WTC11 (cell line): ENCODE data around the gene MAGI2. TPM values are rescaled to one million over a fixed set of nuclear protein-coding genes. Genes with fewer than 3 reads are reported as not detected.

Experiments used
- ATAC-seq: fragments of 200-7000 bp; cut with Tn5 transposase; 2 replicates; pipeline ENCODE4 v1.10.0; 2021; ENCODE audit warnings: mild to moderate bottlenecking, moderate library complexity
- CTCF ChIA-PET: fragments of 300-600 bp; sonication (Branson Sonifier 250); formaldehyde crosslinking; loops from one replicate; lab custom pipeline; 2021; ENCODE audit warnings: antibody characterized with exemption; lab: Charles Lee
- POLR2A ChIA-PET: fragments of 350-600 bp; sonication (Branson Sonifier 250); formaldehyde crosslinking; loops from one replicate; lab custom pipeline; 2021; ENCODE audit warnings: antibody characterized with exemption; lab: Charles Lee
- DNase-seq: peaks from one replicate; pipeline ENCODE4 v3.0.0; 2021; ENCODE audit warnings: low spot score
- H3K27ac Mint-ChIP-seq: 2 replicates; pipeline ENCODE4 v1.8.0; 2021; ENCODE audit warnings: mixed read lengths
- H3K27me3 Mint-ChIP-seq: 2 replicates; pipeline ENCODE4 v1.8.0; 2021; ENCODE audit warnings: low read depth, mild to moderate bottlenecking, moderate library complexity, mixed read lengths
- H3K36me3 Mint-ChIP-seq: 2 replicates; pipeline ENCODE4 v1.8.0; 2021; ENCODE audit warnings: mixed read lengths
- H3K4me1 Mint-ChIP-seq: 2 replicates; pipeline ENCODE4 v1.8.0; 2022; ENCODE audit warnings: mixed read lengths
- H3K4me3 Mint-ChIP-seq: 2 replicates; pipeline ENCODE4 v1.8.0; 2021; ENCODE audit warnings: mild to moderate bottlenecking, moderate library complexity, mixed read lengths
- H3K9me3 Mint-ChIP-seq: 2 replicates; pipeline ENCODE4 v1.8.0; 2021; ENCODE audit warnings: mixed read lengths
- CTCF ChIP-seq: fragments of 200-600 bp; IDR thresholded peaks from 2 replicates; pipeline ENCODE4 v1.8.0; 2022; ENCODE audit warnings: antibody characterized with exemption
- FOXP1 ChIP-seq: sonication (generic); formaldehyde crosslinking; IDR thresholded peaks from 2 replicates; pipeline ENCODE4 v1.8.0; 2022; ENCODE audit warnings: missing genetic modification reagents, mild to moderate bottlenecking, moderate library complexity, borderline replicate concordance
- GRHL2 ChIP-seq: fragments of 250-450 bp; sonication (Bioruptor Pico); IDR thresholded peaks from 2 replicates; pipeline ENCODE4 v1.8.0; 2022; ENCODE audit warnings: mild to moderate bottlenecking, moderate library complexity; ENCODE audit not compliant: insufficient replicate concordance, severe bottlenecking
- MAX ChIP-seq: sonication (generic); formaldehyde crosslinking; IDR thresholded peaks from 2 replicates; pipeline ENCODE4 v1.8.0; 2022; ENCODE audit warnings: mild to moderate bottlenecking, missing genetic modification reagents
- NFE2L1 ChIP-seq: sonication (generic); formaldehyde crosslinking; IDR thresholded peaks from 2 replicates; pipeline ENCODE4 v1.8.1; 2023; ENCODE audit warnings: missing genetic modification reagents
- NR3C1 ChIP-seq: sonication (generic); formaldehyde crosslinking; conservative IDR thresholded peaks from 2 replicates; pipeline ENCODE4 v1.8.1; 2023; ENCODE audit warnings: low read depth, mild to moderate bottlenecking, missing genetic modification reagents
- STAT6 ChIP-seq: sonication (generic); formaldehyde crosslinking; conservative IDR thresholded peaks from 2 replicates; pipeline ENCODE4 v1.8.1; 2023; ENCODE audit warnings: mild to moderate bottlenecking, low read depth, missing genetic modification reagents, moderate library complexity
- TP53 ChIP-seq: sonication (generic); formaldehyde crosslinking; IDR thresholded peaks from 2 replicates; pipeline ENCODE4 v1.8.1; 2023; ENCODE audit warnings: mild to moderate bottlenecking, missing genetic modification reagents
- ZNF532 ChIP-seq: fragments of 250-450 bp; sonication (Bioruptor Pico); IDR thresholded peaks from 2 replicates; pipeline ENCODE4 v1.9.0; 2021; ENCODE audit warnings: mild to moderate bottlenecking, borderline replicate concordance
- total RNA-seq: library from RNA; stranded (reverse); gene quantifications from 3 replicates; pipeline ENCODE4 v1.2.3, GENCODE V29; 2021
- TF ChIP-seq, protein P1 (sequence below): sonication (generic); formaldehyde crosslinking; IDR thresholded peaks from 2 replicates; pipeline ENCODE4 v1.8.0; 2022; ENCODE audit warnings: mild to moderate bottlenecking, missing genetic modification reagents
- TF ChIP-seq, protein P2 (sequence below): sonication (generic); formaldehyde crosslinking; IDR thresholded peaks from 2 replicates; pipeline ENCODE4 v1.8.0; 2022; ENCODE audit warnings: missing genetic modification reagents
- TF ChIP-seq, protein P3 (sequence below): sonication (generic); formaldehyde crosslinking; IDR thresholded peaks from 2 replicates; pipeline ENCODE4 v1.8.1; 2023; ENCODE audit warnings: mild to moderate bottlenecking, missing genetic modification reagents, borderline replicate concordance

MAGI2 gene
- total RNA-seq, 1 experiment from 2014 or later: 26.6 TPM

GRCh38 chr7:78389022-78389421 is 1064.4 kb downstream of the MAGI2 start:
- H3K4me1 Mint-ChIP-seq: peaks cover 17% of the 10 kb centered on the region
- no peak overlapping the region for H3K4me3 Mint-ChIP-seq
- TF ChIP-seq FOXP1 (CRISPR knock-in tag): no peak
- no peak for TF ChIP-seq GRHL2 (CRISPR knock-in tag)
- TF ChIP-seq TP53 (CRISPR knock-in tag): no peak
- TF ChIP-seq, protein P1, sequence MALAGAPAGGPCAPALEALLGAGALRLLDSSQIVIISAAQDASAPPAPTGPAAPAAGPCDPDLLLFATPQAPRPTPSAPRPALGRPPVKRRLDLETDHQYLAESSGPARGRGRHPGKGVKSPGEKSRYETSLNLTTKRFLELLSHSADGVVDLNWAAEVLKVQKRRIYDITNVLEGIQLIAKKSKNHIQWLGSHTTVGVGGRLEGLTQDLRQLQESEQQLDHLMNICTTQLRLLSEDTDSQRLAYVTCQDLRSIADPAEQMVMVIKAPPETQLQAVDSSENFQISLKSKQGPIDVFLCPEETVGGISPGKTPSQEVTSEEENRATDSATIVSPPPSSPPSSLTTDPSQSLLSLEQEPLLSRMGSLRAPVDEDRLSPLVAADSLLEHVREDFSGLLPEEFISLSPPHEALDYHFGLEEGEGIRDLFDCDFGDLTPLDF: no peak
- no peak for TF ChIP-seq MAX
- no peak for TF ChIP-seq ZNF532 (CRISPR knock-in tag)
- no peaks in the 10 kb centered on the region for H3K27me3 Mint-ChIP-seq
- DNase-seq: no peak
- ATAC-seq: no peak
- no peaks in the 10 kb centered on the region for H3K36me3 Mint-ChIP-seq
- H3K27ac Mint-ChIP-seq: no peak overlapping the region
- POLR2A ChIA-PET: no interaction called here
- no peaks in the 10 kb centered on the region for H3K9me3 Mint-ChIP-seq
- CTCF ChIA-PET: no interaction called here

- ATAC-seq (no peak), DNase-seq (no peak)
- TF ChIP-seq CTCF (no peak), NFE2L1 (CRISPR knock-in tag) (no peak), NR3C1 (no peak)
- Mint-ChIP-seq H3K36me3 (no peaks in the 10 kb centered on the region), H3K4me1 (peaks cover 13% of the 10 kb centered on the region), H3K27ac (no peak overlapping the region), H3K27me3 (no peaks in the 10 kb centered on the region), H3K4me3 (no peak overlapping the region), H3K9me3 (no peaks in the 10 kb centered on the region)
- CTCF ChIA-PET: interaction anchor here (1.4 kb wide), 1 partner anchor 9 kb away, joined by 3 read pairs; no protein-coding TSS in a partner anchor
- POLR2A ChIA-PET: no interaction called here
Measured at GRCh38 chr7:78386520-78386919, 1066.9 kb downstream of the MAGI2 start.

DNA sequence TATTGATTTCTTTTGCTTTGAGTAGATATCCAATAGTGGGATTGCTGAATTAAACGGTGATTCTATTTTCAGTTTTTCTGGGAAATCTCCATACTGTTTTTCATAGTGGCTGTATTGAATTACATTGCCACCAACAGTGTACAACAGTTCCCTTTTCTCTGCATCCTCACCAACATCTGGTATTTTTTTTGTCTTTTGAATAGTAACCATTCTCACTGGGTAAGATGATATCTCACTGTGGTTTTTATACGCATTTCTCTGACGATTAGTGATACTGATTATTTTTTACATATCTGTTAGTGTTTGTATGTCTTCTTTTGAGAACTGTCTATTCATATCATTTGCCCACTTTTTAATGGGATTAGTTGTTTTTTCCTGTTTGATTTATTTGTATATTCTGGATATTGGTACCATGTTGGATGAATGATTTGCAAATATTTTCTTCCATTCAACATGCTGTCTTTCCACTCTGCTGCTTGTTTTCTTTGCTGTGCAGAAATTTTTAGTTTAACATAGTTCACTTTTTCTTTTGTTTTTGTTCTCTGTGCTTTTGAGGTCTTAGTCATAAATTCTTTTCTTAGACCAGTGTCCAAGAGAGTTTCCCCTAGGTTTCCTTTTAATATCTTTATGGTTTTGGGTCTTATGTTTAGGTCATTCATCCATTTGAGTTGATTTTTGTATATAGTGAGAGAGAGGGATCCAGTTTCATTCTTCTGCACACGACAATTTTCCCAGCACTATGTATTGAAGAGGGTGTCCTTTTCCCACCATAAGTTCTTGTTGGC is 1070.2 kb downstream of the MAGI2 start:
- ChIA-PET CTCF (no interaction called here), POLR2A (no interaction called here)
- Mint-ChIP-seq H3K27me3 (no peaks in the 10 kb centered on the region), H3K36me3 (no peaks in the 10 kb centered on the region), H3K4me3 (no peak overlapping the region), H3K4me1 (peaks cover 10% of the 10 kb centered on the region), H3K9me3 (no peaks in the 10 kb centered on the region), H3K27ac (no peak overlapping the region)
- DNase-seq (no peak), ATAC-seq (no peak)
- no peak for TF ChIP-seq STAT6 (CRISPR knock-in tag)
- TF ChIP-seq, protein P2, sequence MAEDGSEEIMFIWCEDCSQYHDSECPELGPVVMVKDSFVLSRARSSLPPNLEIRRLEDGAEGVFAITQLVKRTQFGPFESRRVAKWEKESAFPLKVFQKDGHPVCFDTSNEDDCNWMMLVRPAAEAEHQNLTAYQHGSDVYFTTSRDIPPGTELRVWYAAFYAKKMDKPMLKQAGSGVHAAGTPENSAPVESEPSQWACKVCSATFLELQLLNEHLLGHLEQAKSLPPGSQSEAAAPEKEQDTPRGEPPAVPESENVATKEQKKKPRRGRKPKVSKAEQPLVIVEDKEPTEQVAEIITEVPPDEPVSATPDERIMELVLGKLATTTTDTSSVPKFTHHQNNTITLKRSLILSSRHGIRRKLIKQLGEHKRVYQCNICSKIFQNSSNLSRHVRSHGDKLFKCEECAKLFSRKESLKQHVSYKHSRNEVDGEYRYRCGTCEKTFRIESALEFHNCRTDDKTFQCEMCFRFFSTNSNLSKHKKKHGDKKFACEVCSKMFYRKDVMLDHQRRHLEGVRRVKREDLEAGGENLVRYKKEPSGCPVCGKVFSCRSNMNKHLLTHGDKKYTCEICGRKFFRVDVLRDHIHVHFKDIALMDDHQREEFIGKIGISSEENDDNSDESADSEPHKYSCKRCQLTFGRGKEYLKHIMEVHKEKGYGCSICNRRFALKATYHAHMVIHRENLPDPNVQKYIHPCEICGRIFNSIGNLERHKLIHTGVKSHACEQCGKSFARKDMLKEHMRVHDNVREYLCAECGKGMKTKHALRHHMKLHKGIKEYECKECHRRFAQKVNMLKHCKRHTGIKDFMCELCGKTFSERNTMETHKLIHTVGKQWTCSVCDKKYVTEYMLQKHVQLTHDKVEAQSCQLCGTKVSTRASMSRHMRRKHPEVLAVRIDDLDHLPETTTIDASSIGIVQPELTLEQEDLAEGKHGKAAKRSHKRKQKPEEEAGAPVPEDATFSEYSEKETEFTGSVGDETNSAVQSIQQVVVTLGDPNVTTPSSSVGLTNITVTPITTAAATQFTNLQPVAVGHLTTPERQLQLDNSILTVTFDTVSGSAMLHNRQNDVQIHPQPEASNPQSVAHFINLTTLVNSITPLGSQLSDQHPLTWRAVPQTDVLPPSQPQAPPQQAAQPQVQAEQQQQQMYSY: no peak
- TF ChIP-seq, protein P3, sequence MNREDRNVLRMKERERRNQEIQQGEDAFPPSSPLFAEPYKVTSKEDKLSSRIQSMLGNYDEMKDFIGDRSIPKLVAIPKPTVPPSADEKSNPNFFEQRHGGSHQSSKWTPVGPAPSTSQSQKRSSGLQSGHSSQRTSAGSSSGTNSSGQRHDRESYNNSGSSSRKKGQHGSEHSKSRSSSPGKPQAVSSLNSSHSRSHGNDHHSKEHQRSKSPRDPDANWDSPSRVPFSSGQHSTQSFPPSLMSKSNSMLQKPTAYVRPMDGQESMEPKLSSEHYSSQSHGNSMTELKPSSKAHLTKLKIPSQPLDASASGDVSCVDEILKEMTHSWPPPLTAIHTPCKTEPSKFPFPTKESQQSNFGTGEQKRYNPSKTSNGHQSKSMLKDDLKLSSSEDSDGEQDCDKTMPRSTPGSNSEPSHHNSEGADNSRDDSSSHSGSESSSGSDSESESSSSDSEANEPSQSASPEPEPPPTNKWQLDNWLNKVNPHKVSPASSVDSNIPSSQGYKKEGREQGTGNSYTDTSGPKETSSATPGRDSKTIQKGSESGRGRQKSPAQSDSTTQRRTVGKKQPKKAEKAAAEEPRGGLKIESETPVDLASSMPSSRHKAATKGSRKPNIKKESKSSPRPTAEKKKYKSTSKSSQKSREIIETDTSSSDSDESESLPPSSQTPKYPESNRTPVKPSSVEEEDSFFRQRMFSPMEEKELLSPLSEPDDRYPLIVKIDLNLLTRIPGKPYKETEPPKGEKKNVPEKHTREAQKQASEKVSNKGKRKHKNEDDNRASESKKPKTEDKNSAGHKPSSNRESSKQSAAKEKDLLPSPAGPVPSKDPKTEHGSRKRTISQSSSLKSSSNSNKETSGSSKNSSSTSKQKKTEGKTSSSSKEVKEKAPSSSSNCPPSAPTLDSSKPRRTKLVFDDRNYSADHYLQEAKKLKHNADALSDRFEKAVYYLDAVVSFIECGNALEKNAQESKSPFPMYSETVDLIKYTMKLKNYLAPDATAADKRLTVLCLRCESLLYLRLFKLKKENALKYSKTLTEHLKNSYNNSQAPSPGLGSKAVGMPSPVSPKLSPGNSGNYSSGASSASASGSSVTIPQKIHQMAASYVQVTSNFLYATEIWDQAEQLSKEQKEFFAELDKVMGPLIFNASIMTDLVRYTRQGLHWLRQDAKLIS (CRISPR knock-in tag): no peak
